ENCODE data around the gene PBX2.
"Not testable (repeated sequence)": the region's sequence is repeated elsewhere in the genome, so short reads cannot be mapped to it uniquely, and the experiment has no call there.

Gene PBX2

DNA sequence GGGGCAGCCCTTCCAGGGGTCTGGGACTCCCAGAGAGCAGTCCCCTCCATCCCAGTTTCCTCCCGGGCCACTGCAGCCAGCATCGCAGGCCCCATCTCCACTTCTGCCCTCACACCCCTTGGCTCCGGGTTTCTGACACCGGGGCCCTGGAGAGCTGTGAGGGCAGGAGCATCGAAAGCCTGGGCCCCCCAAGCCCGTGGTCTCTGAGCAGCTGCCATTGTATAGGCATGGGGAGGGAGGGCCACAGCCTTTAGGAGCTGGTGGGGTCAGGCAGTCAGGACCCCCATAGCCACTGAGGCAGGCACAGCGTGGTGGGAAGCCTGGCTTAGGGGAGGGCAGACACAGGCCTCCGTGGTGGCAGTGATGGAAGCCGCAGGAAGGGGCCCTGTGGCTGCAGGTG, 12.2 kb upstream of the PBX2 start:
- DNase-seq: no peak

DNA sequence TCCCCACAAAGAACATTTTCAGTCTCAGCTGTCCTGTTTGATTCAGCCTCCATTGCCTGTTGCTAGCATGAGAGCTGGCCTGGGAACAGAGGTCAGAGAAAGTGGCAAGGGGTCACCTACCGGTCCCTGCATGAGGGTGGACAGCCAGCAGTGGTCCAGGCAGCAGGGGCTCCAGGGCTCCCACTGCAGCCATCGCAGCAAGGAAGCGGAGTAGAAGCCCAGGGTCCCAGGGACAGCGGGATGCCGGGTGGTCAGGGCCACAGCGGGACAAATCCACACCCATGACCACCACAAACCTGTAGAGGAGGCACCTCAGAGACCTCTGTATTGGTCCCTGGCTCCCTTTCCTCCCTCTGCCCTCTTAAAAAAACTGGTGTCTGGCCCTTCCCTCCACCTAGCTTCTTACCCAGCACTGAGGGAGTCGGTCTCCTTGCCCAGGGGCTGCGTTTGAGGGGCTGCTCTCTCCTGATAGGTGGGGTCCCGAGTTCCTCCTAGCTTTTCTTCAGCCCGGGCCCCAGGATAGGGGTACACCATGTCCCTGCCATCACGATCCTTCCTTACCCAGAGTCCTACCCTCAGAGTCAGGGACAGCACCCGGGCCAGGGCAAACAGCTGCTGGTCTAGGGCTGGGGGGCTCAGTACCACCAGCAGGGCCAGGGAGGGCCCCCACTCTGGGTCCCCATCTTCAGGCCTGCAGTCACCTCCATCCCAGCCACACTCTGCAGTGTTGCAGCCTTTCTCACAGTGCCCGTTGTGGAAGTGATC, 10.9 kb upstream of the PBX2 start:
- no peak for DNase-seq

GRCh38 chr6:32198866-32199265, 8.9 kb upstream of the PBX2 start:
- DNase-seq: no peak

DNA sequence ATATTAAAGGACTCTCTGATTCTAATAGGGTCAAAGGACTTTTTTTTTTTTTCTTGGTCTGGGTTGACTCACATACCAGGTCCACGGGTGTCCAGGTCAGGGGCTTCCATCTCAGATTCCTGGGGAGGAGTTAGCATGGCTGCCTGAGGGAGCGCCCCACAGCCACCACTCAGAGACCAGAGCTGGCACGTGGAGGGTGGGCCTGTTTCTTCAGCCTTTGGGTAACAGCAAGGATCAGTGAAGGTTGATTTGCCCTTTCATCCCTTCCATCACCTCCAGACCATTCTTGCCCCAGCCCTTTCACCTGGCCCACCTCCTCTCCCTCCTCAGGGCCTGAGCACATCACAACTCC, 8.3 kb upstream of the PBX2 start:
- no peak for DNase-seq

DNA sequence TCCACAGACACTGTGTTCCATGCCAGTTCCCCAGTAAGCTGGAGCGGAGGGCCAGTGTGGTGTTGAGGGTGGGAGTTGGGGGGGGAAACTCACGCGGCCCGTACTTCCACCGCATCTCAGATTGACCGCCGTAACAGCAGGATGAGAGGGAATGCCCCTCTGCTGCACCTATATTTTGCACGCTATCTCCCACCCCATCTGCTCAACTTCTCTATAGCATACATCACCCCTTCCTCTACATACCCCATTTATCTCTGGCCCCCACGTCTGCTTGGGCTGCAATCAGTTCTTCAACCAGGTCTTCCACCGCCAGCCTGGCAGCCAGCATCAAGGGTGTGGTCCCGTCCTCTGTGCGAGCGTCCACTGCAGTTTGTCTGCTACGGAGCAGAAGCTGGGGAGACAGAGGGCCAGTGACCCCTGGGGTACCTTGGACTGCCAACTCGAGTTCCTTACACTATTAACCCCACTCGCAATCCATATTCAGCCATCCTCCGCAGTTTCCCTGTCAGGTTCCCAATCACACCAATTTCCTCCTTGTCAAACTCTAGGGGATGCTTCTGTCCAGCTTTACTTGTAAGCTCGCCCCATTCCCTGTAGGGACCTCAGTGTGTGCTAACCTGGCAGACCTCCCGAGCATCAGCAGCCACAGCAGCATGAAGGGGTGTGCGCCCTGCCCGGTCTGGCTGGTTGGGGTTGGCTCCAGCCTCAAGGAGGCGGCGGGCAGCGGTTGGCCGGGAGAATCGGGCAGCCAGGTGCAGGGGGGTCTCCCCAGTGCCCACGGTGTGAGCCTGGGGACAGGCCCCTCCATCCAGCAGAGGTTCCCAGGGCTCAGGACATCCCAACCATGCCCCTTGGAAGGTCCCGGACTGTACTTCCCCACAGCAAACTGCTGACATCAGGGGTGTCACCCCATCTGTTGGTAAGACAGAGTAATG, 6.9 kb upstream of the PBX2 start:
- peak; percentile 66 for DNase-seq

DNA sequence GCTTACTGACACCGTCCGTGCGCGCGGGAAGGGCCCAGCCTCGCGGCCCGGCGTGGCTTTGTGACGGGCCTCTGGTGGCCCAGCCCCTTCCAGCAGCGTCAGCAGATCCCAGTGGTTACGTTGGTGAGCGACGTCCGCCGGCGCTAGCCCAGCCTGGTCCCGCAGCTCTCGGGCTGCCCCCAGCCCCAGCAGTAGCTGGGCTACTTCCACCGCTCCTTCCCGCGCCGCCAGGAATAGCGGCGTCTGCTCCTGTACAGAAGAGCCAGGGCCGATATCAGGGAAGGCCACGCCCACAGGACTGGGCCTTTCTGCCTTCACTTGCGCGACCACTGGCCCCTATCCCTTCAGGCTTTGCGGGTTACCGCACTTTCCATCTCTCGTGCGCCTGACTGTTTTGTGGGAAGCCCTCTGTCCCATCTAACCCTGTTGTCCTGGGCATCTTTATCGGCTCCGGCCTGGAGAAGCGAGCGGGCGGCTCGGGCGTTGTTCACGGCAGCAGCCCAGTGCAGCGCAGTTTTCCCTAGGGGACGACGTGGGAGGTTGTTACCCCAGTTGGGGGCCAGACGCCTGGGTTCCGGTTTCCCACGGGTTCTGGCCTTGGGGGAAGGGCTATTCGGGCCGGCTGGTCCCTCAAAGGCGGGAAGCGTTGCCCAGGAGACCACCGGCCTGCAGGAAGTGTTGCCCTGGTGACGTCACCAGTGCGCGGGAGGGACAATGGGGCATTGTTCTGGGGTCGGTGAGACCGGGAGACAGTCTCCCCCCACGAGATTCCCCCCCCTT, 6.1 kb upstream of the PBX2 start:
- peak; percentile 81 for DNase-seq

DNA sequence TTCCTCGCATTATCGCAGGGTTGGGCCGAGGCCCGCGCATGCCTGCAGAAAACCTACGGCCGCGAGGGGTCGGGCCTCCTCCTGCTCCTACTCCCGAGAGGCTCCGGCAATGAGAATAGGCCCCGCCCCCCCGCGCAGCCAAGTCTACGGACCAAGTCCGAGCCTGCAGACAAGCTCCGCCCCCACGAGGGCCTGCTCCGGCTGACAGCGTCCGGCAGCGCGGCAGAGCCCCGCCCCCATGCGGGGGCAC, 5.6 kb upstream of the PBX2 start:
- peak; percentile 100 for DNase-seq

GRCh38 chr6:32194825-32195651, 5.0 kb upstream of the PBX2 start:
- peak; percentile 83 for DNase-seq

DNA sequence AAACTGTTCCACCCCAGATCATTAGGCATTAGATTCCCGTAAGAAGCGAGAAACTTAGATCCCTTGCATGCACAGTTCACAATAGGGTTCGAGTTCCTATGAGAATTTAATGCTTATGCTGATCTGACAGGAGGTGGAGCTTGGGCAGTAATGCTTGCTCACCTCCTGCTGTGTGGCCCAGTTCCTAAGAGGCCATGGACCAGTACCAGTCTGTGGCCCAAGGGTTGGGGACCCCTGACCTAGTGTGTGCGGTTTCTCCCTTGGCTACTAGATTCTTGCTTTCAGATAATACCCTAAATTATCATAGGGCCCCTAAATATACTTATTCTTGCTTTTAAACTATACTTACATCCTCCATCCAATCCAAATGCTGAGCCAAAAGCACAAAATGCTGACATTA, 4.4 kb upstream of the PBX2 start:
- no peak for DNase-seq

DNA sequence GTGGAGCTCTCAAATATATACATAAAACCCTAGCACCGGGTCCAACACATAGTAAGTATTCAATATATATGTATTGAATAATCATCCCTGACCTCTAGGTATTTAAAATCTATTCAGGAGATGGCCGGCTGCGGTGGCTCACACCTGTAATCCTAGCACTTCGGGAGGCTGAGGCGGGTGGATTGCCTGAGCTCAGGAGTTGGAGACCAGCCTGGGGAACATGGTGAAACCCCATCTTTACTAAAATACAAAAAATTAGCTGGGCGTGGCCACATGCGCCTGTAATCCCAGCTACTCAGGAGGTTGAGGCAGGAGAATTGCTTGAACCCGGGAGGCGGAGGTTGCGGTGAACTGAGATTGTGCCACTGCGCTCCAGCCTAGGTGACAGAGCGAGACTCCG, 3.1 kb upstream of the PBX2 start:
- not testable (repeated sequence) for DNase-seq

DNA sequence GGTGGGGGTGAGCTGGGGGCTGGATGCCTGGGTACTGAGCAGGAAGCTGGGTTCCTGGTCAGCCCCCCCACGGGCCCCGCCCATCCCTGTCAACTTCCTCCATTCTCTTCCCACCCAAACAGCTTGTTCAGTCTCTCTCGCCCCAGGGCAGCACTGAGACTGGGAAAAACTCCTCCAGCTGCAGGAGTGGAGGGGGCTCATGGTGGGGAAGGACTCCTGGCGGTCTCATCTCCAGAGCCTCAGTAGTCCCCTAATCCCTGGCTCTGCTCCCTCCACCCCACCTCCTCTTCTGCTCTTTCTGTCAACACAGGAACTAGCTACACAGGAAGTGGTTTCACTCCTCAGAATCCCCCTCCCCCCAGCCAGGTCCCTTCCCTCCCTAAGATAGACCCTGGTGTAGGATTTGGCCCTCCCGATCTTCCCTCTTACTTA, 2.6 kb upstream of the PBX2 start, which contains the start of gene GPSM3:
GPSM3 (minus strand) TSS at position 36 of the 432 bp plus-strand sequence. CDS start 130 bp downstream, outside the sequence.
- peak; percentile 81 for DNase-seq

DNA sequence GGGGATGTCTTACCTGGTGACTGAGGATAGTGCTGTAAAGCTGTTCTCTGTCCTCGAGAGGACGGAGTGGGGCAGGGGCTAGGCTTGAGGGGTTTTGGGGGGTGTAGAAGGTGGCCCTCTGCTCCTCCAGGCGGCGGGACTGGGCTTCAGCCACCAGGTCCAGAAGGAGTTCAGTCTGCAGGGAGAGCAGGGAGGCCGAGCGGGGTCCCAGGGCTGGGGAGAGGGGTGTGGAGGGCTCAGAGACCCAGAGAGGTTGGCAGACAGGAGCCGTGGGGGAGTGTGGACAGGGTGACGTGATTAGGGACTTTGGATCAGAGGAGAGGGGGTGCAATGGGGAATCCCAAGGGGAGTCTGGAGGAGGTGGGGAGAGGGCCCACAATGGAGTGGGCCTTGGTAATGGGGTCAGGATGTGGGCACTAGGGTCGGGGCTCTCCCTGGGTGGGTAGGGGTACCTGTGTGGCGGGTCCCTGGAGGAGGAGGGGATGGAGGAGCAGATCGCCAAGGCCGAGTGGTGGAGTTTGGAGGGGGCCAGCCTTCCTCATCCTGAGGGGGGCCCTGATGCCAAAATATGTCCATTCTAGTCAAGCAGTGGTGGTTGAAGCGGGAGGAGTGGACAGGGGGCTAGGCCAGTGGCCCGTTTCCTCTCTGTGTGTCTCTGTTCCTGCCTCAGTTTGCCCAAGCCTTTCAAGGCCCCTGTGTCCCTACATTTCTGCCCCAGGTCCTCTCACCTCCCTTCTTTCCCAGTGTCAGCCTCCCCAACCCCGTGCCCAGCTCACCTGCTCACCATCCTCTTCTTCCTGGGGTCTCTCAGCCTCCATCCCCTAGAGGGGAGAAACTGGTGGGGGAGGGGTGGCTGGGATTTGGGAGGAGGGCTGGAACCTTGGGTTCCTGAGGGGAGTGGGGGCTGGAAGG, 1.9 kb upstream of the PBX2 start:
- no peak for DNase-seq

DNA sequence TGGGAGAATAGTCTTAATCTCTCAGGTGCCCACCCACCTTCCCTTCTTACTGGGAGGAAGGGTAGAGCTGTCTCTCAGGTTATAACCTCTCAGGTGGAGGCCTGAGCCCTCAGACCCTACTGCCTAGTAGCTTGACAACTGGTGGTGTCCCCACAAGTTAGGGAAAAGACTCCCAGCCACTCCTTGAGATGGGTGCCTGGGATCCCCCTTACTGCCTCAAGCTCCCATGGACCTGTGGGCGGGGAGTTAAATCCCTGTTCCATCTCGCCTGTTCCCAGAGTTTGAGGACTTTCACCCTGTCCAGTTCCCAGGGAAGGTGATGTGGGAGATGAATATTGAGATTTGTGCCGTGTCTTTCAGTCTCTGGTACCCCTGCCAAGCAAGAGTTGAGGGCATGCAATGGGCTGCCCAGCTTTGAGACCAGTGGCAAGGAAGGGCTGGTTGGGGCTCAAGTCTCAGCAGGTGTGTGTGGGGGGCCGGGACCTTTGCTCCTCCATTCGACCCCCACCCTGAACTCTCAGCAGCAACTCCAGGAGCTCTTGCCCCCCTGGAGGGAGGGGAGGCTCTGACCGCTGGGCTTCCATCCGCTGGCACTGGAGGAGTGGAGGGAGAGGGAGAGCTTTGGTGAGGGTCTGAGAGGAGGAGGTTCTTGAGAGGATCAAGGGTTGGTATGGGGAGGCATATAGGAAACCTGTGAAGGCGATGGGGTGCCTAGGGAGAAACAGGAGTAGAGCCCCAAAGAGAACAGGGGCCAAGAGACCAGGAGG, 1.1 kb upstream of the PBX2 start:
- DNase-seq: no peak

- DNase-seq: no peak
Measured at GRCh38 chr6:32189742-32190053, 304 bp downstream of the PBX2 start.

- DNase-seq: no peak
Measured at GRCh38 chr6:32189069-32189741, 797 bp downstream of the PBX2 start.

GRCh38 chr6:32188381-32189068, 1.5 kb downstream of the PBX2 start:
- no peak for DNase-seq

DNA sequence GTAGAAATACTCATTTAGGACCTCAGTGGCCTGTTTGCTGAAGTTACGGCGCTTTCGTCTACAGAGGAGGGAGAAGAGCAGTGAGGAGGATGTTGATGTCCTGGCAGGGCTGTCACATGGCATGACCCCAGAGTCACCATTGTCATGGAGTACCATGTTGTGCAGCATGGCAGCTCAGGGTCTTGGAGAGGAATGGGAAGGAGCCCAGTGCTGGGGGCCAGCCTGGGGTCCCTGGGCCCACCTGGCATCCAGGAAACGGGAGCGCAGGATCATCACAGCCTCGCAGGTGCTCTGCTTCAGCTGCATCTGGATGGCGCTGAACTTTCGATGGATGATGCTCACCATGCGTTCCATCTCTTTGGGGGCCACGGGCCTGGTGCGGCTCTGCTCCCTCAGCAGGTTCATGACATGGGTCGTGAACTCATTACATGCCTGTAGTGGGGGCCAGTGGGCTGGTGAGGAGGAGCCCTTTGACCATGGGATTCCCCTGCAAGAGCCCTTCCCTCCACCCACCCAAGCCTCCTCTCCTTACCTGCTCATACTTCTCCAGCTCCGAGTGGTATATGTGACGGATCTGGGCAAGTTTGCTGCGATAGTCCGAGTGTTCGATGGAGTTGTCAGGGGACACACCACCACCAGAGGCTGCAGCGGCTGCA, 2.1 kb downstream of the PBX2 start:
- DNase-seq: not testable (repeated sequence)

GRCh38 chr6:32187009-32187709, 2.8 kb downstream of the PBX2 start:
- DNase-seq: no peak
